Kidney tubule cell (primary cell): ENCODE results near the gene AVPR1B.

Experiments used
- DNase-seq: peaks from one replicate; pipeline ENCODE4 v3.0.0-alpha.2; 2018; ENCODE audit warnings: low spot score

The AVPR1B gene

GRCh38 chr1:206112600-206113301, 4.4 kb downstream of the AVPR1B start:
- DNase-seq, result peak; percentile 45

- peak; percentile 51 for DNase-seq
These were observed 5.8 kb downstream of the AVPR1B start for GRCh38 chr1:206111271-206111927.

- no peak for DNase-seq
These were observed 6.4 kb downstream of the AVPR1B start for GRCh38 chr1:206110820-206111219.

GRCh38 chr1:206110161-206110560, 7.0 kb downstream of the AVPR1B start:
- no peak for DNase-seq

DNA sequence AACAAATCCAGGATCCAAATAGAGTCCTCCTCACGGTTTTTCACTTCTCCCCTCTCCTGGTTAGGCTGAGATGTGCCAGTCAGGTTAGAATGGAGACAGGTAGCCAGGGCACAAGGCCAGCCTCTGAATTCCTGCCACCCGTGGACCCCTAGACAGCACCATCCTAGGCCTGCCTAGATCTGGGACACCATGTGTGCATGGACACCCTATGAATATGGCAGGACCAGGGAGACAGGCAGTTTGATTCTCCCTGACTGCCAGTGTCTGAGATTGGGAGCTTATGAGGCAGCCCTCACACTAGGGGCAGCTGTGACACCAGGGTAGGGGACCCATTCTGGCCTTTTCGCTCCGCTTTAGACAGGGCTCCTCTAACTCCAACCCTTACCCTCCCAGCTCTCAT, 7.5 kb downstream of the AVPR1B start:
- DNase-seq, result no peak

- DNase-seq, result no peak
These were observed 8.6 kb downstream of the AVPR1B start for GRCh38 chr1:206108635-206109034.

DNA sequence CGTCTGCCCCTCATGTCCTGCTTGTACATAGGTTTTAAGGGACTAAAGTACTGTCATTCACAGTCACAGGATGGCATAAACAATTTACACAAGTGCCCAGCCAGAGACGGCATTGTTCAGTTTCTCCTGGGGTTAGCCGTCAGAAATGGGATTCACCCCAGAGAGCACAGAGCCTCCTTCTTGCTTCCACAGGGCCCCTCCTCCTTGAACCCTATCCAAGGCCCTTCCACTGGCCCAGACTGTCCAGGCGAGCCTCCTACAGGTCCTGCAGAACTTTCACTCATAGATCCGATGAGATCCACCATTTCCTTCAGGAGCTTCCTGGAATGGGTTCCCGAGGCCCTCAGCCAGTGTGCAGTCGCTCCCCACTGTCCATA, 10.0 kb downstream of the AVPR1B start:
- DNase-seq, result no peak

GRCh38 chr1:206106328-206107167, 10.6 kb downstream of the AVPR1B start:
- DNase-seq, result peak; percentile 90

DNA sequence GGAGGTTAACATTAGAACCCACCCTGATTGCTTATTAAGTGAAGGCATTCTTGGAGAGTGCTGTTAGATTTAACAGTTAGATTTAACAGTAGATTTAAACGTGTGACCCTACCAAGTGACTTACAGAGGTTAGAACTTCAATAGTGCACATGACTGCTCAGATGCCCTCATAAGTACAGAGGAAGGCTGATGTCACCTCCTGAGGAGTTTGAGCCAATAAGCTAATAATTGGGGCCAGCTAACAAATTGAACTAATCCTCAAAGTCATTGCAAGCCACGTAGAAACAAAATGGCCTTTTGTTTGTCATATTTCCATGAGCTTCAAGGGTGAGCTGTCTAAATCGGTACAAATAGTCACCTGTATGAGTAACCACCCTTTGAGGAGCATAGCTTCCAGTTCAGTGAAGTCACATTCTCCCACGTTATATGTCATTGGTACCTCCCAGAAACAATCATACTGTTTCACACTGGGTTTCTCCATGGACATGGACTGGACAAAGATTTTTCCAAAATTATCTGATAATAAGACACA, 11.7 kb downstream of the AVPR1B start:
- peak; percentile 75 for DNase-seq

DNA sequence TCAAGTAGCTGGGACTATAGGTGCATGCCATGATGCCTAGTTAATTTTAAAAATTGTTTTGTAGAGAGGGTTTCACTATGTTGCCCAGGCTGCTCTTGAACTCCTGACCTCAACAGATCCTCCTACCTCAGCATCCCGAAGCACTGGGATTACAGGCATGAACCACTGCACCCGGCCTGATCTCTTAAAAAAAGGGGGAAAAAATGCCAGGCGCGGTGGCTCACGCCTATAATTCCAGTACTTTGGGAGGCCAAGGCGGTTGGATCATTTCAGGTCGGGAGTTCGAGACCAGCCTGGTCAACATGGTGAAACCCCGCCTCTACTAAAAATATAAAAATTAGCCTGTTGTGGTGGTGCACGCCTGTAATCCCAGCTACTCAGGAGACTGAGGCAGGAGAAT, 13.2 kb downstream of the AVPR1B start:
- DNase-seq, result no peak

GRCh38 chr1:206102292-206102936, 14.8 kb downstream of the AVPR1B start:
- DNase-seq, result no peak

DNA sequence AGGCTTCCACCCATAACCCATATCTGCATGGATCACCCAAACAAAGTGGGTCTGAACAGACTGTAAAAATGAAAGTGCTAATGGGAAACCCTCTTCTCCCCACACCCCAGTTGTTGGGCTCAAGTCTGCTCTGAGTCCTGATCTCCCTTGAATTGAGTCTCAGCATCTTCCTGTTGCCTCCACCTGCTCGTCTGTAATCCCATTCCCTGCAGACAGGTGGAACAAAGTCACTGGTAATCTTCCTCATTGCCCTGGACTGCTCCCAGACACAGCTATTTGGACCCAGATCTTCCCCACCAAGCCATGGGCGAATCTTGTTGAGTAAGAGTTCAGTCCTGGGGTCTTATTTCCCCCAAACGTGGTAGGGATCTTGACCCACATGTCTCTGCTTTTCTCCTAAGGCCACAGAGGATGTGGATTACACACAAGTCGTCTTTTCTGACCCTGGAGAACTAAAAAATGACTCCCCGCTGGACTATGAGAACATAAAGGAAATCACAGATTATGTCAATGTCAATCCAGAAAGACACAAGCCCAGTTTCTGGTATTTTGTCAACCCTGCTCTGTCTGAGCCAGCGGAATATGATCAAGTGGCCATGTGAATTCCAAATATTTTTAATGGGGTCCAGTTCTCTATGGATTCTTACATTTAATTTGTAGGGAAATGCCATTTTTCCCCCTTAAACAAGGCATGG, 15.7 kb downstream of the AVPR1B start:
- DNase-seq, result no peak

GRCh38 chr1:206100226-206100815, 16.9 kb downstream of the AVPR1B start:
- no peak for DNase-seq

- no peak for DNase-seq
These were observed 18.8 kb downstream of the AVPR1B start for GRCh38 chr1:206098242-206098919.

DNA sequence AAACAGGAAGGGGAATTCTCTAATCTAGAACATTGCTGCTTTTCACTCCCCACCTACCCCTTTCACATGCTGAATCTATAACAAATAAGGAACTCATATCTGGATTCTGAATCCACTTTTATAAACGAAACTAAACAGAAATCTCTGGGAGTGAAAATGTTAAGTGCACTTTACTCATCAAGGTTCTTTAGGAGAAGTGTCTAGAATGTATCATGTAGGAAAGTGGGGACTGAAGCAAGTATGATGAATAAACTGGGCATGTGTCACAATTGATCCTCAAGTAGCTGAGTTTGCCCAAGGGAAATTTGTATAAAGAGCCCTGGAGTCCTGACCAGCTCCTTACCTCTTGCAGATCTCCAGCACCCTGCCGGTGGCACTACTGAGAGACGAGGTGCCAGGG, 19.8 kb downstream of the AVPR1B start:
- DNase-seq, result no peak

DNA sequence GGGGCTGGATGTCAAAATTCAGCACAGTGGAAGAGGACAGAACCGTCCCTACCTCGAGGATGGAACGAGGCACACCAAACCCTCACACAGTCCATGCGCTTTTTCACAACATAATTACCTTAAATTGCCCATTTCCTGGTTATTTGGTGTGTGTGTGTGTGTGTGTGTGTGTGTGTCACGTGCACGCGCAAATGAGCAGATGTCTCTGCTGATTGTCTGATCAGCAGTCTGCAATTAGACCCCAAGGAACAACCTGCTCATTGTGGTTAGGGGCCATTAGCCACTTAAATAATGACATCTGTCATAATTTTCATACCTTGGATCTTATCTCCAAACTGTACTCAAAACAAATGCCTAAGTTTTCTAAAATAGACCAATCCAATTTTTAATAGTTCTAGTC, 23.2 kb downstream of the AVPR1B start:
- DNase-seq, result no peak

GRCh38 chr1:206089341-206089740, 27.8 kb downstream of the AVPR1B start:
- DNase-seq, result no peak

- no peak for DNase-seq
These were observed 30.1 kb downstream of the AVPR1B start for GRCh38 chr1:206087091-206087490.

GRCh38 chr1:206083750-206084149, 33.4 kb downstream of the AVPR1B start:
- DNase-seq, result no peak

GRCh38 chr1:206082831-206083695, 34.1 kb downstream of the AVPR1B start:
- DNase-seq, result no peak
